HepG2 (cell line): Measurements from ENCODE around the gene CDHR4.

ENCODE experiments used
- EZH2 ChIP-seq: conservative IDR thresholded peaks from 2 replicates; pipeline ENCODE4 v1.6.1; 2012; ENCODE audit warnings: mild to moderate bottlenecking, low read depth, low read length, moderate library complexity
- GATA4 ChIP-seq: sonication (generic); IDR thresholded peaks from 2 replicates; pipeline ENCODE4 v1.6.1; 2016; ENCODE audit warnings: antibody characterized with exemption, low read depth, borderline replicate concordance
- IRF2 ChIP-seq: IDR thresholded peaks from 2 replicates; pipeline ENCODE4 v1.6.1; 2018; ENCODE audit warnings: missing genetic modification reagents, missing compliant biosample characterization
- MLLT10 ChIP-seq: sonication (generic); formaldehyde crosslinking; IDR thresholded peaks from 2 replicates; pipeline ENCODE4 v1.4.0; 2020; ENCODE audit warnings: missing genetic modification reagents
- SRSF4 ChIP-seq: fragments of 200-400 bp; formaldehyde crosslinking; IDR thresholded peaks from one replicate; pipeline ENCODE4 v1.6.1; 2018; ENCODE audit warnings: mild to moderate bottlenecking, low read depth, low read length, moderate library complexity; ENCODE audit not compliant: poor library complexity, severe bottlenecking
- TFDP1 ChIP-seq: IDR thresholded peaks from 2 replicates; pipeline ENCODE4 v1.6.1; 2016; ENCODE audit warnings: missing compliant biosample characterization, missing genetic modification reagents, borderline replicate concordance
- ZMAT3 ChIP-seq: sonication (generic); formaldehyde crosslinking; conservative IDR thresholded peaks from 2 replicates; pipeline ENCODE4 v1.7.0; 2021; ENCODE audit warnings: missing genetic modification reagents
- ZNF232 ChIP-seq: sonication (generic); formaldehyde crosslinking; IDR thresholded peaks from 2 replicates; pipeline ENCODE4 v1.4.0; 2020; ENCODE audit warnings: missing genetic modification reagents, borderline replicate concordance
- TF ChIP-seq, protein P1 (sequence below): sonication (generic); formaldehyde crosslinking; IDR thresholded peaks from 2 replicates; pipeline ENCODE4 v1.5.0; 2020; ENCODE audit warnings: mild to moderate bottlenecking, missing genetic modification reagents, moderate library complexity

- TF ChIP-seq, protein P1, sequence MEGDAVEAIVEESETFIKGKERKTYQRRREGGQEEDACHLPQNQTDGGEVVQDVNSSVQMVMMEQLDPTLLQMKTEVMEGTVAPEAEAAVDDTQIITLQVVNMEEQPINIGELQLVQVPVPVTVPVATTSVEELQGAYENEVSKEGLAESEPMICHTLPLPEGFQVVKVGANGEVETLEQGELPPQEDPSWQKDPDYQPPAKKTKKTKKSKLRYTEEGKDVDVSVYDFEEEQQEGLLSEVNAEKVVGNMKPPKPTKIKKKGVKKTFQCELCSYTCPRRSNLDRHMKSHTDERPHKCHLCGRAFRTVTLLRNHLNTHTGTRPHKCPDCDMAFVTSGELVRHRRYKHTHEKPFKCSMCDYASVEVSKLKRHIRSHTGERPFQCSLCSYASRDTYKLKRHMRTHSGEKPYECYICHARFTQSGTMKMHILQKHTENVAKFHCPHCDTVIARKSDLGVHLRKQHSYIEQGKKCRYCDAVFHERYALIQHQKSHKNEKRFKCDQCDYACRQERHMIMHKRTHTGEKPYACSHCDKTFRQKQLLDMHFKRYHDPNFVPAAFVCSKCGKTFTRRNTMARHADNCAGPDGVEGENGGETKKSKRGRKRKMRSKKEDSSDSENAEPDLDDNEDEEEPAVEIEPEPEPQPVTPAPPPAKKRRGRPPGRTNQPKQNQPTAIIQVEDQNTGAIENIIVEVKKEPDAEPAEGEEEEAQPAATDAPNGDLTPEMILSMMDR, result no peak
- no peak for TF ChIP-seq IRF2 (CRISPR knock-in tag)
- no peak for TF ChIP-seq EZH2
- TF ChIP-seq SRSF4, result no peak
- no peak for TF ChIP-seq TFDP1 (CRISPR knock-in tag)
- TF ChIP-seq ZNF232 (CRISPR knock-in tag), result no peak
- TF ChIP-seq MLLT10, result no peak
- TF ChIP-seq ZMAT3 (CRISPR knock-in tag), result no peak
- no peak for TF ChIP-seq GATA4
Measured at GRCh38 chr3:49794431-49794830, 5.2 kb downstream of the CDHR4 start.
